ENCODE measurements around the gene SNX33.
A peak's percentile ranks its signal among the peaks of the same experiment; 100 is the strongest.

- no peak for TF ChIP-seq CTCF (IDR thresholded peaks at IDR 0.05)
- TF ChIP-seq POLR2A (IDR thresholded peaks at IDR 0.05) = peak in 1 of 2 donors; percentile 24
Observed at GRCh38 chr15:75648156-75649000, 666 bp downstream of the SNX33 start.

Data from adrenal gland (tissue), 5 donors.